ENCODE data around the gene EBNA1BP2.

EBNA1BP2 gene

DNA sequence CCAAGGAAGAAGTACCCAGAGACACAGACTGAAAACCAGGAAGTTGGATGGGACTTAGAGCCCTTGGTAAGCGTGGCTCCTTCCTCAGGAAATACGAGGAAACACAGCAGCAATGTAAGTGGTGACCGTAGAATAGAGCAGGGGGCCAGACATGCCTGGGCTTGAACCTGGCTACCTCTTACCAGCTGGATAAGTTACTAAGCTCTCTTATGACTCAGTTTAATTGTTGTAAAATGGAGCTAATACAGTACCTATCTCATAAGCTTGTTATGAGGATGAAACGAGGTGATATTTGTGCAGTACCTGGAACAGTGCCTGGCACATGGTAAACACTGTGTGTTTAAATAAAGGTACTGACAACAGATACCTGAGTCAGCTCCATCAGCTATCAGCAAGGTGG, 19.2 kb downstream of the EBNA1BP2 start:
- H3K4me3 ChIP-seq (ENCODE audit: low read depth, low read length, poor library complexity, severe bottlenecking), result no peak overlapping the region
- no peaks in the 10 kb centered on the region for H4K20me1 ChIP-seq (ENCODE audit: insufficient read depth, low read length)
- no peaks in the 10 kb centered on the region for H3K79me2 ChIP-seq (ENCODE audit: insufficient read depth, low read length)
- no peak overlapping the region for H3K4me2 ChIP-seq (ENCODE audit: low read length)
- H3K27ac ChIP-seq (ENCODE audit: low read depth, low read length, poor library complexity, severe bottlenecking), result no peak overlapping the region
- no peaks in the 10 kb centered on the region for H3K4me1 ChIP-seq (ENCODE audit: insufficient read depth, low read length, severe bottlenecking)
- H3K9me2 ChIP-seq (ENCODE audit: low read depth, low read length), result no peaks in the 10 kb centered on the region
- H3K36me3 ChIP-seq (ENCODE audit: insufficient read depth, low read length), result no peaks in the 10 kb centered on the region
- no peak overlapping the region for H3K9ac ChIP-seq (ENCODE audit: low read length)
- H3K9me3 ChIP-seq (ENCODE audit: low read length), result no peaks in the 10 kb centered on the region
- no peak overlapping the region for H2AFZ ChIP-seq (ENCODE audit: low read length)
- no peaks in the 10 kb centered on the region for H3K27me3 ChIP-seq (ENCODE audit: insufficient read depth, low read length)
- H3F3A ChIP-seq (ENCODE audit: insufficient read depth, low read length), result no peaks in the 10 kb centered on the region
- TF ChIP-seq, protein P1, sequence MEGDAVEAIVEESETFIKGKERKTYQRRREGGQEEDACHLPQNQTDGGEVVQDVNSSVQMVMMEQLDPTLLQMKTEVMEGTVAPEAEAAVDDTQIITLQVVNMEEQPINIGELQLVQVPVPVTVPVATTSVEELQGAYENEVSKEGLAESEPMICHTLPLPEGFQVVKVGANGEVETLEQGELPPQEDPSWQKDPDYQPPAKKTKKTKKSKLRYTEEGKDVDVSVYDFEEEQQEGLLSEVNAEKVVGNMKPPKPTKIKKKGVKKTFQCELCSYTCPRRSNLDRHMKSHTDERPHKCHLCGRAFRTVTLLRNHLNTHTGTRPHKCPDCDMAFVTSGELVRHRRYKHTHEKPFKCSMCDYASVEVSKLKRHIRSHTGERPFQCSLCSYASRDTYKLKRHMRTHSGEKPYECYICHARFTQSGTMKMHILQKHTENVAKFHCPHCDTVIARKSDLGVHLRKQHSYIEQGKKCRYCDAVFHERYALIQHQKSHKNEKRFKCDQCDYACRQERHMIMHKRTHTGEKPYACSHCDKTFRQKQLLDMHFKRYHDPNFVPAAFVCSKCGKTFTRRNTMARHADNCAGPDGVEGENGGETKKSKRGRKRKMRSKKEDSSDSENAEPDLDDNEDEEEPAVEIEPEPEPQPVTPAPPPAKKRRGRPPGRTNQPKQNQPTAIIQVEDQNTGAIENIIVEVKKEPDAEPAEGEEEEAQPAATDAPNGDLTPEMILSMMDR (IDR thresholded peaks at IDR 0.05; ENCODE audit: low read length), result no peak
- TF ChIP-seq EZH2 (IDR thresholded peaks at IDR 0.05; ENCODE audit: borderline replicate concordance, low read length), result no peak

DNA sequence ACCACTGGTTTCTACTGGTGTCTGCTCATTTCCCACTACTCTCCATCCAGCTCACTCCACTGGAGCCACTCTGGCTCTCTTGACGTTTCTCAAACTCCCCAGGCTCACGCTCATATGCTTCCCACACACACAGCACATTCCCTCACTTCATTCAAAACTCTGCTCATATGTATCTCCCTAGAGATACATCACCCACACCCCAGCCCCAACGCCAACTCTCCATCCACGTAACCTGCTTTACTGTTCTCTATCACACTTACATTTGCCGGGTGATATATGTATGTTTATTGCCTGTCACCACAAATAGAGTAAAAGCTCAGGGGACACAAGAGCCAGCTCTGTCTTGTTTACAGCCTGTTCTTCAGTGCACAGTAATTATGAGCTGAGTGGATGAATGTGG, 22.2 kb downstream of the EBNA1BP2 start:
- Histone ChIP-seq H3K9me3 (ENCODE audit: low read length) (no peaks in the 10 kb centered on the region), H3K4me1 (ENCODE audit: insufficient read depth, low read length, severe bottlenecking) (no peaks in the 10 kb centered on the region), H4K20me1 (ENCODE audit: insufficient read depth, low read length) (no peaks in the 10 kb centered on the region), H3K4me2 (ENCODE audit: low read length) (no peak overlapping the region), H3K27ac (ENCODE audit: low read depth, low read length, poor library complexity, severe bottlenecking) (no peak overlapping the region), H3K4me3 (ENCODE audit: low read depth, low read length, poor library complexity, severe bottlenecking) (no peak overlapping the region), H3K9ac (ENCODE audit: low read length) (no peak overlapping the region), H3F3A (ENCODE audit: insufficient read depth, low read length) (no peaks in the 10 kb centered on the region), H3K79me2 (ENCODE audit: insufficient read depth, low read length) (no peaks in the 10 kb centered on the region), H2AFZ (ENCODE audit: low read length) (no peak overlapping the region), H3K9me2 (ENCODE audit: low read depth, low read length) (no peaks in the 10 kb centered on the region), H3K27me3 (ENCODE audit: insufficient read depth, low read length) (no peaks in the 10 kb centered on the region), H3K36me3 (ENCODE audit: insufficient read depth, low read length) (no peaks in the 10 kb centered on the region)
- TF ChIP-seq, protein P1 (IDR thresholded peaks at IDR 0.05; ENCODE audit: low read length), result no peak
- TF ChIP-seq EZH2 (IDR thresholded peaks at IDR 0.05; ENCODE audit: borderline replicate concordance, low read length), result no peak

DNA sequence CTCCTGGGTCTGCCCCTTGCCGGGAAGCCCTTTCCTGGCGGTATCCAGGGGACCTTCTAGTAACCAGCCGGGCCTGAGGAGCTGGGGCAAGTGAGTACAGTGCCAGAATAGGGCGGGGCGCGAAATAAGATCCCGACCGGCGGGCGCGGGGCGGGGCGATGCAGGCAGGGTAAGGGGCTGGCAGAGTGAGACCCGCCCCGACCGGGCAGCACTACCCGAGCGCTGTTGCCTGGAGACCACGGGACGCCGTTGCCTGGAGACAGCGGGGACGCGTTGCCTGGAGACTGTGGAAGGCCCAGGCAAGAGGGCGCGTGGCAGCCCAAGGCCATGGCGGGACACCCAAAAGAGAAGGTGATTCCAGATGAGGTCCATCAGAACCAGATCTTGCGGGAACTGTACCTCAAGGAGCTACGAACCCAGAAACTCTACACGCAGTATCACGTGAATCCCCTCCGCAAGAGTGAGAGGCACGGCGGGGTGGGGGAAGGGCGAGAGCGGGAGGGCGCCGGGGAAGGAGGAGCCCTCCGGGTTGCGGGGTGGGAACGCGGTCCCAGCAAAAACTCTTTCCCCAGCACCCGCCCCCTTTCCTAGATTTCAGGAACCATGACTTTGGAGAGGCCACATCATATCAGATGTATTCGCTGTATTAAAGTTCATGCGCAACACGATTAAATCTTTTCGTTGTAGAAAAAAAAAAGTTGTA, 24.3 kb downstream of the EBNA1BP2 start:
- no peak overlapping the region for H3K4me2 ChIP-seq (ENCODE audit: low read length)

More for the DNA sequence above, 24.3 kb downstream of the EBNA1BP2 start:
- no peak overlapping the region for H3K4me3 ChIP-seq (ENCODE audit: low read depth, low read length, poor library complexity, severe bottlenecking)
- no peaks in the 10 kb centered on the region for H3K9me2 ChIP-seq (ENCODE audit: low read depth, low read length)
- no peak overlapping the region for H3K9ac ChIP-seq (ENCODE audit: low read length)
- H3F3A ChIP-seq (ENCODE audit: insufficient read depth, low read length), result no peaks in the 10 kb centered on the region
- H3K9me3 ChIP-seq (ENCODE audit: low read length), result no peaks in the 10 kb centered on the region
- no peaks in the 10 kb centered on the region for H4K20me1 ChIP-seq (ENCODE audit: insufficient read depth, low read length)
- H3K79me2 ChIP-seq (ENCODE audit: insufficient read depth, low read length), result no peaks in the 10 kb centered on the region
- no peak overlapping the region for H2AFZ ChIP-seq (ENCODE audit: low read length)
- H3K36me3 ChIP-seq (ENCODE audit: insufficient read depth, low read length), result no peaks in the 10 kb centered on the region
- no peak for TF ChIP-seq EZH2 (IDR thresholded peaks at IDR 0.05; ENCODE audit: borderline replicate concordance, low read length)
- TF ChIP-seq, protein P1 (IDR thresholded peaks at IDR 0.05; ENCODE audit: low read length), result no peak
- H3K27me3 ChIP-seq (ENCODE audit: insufficient read depth, low read length), result no peaks in the 10 kb centered on the region
- no peaks in the 10 kb centered on the region for H3K4me1 ChIP-seq (ENCODE audit: insufficient read depth, low read length, severe bottlenecking)
- H3K27ac ChIP-seq (ENCODE audit: low read depth, low read length, poor library complexity, severe bottlenecking), result no peak overlapping the region

All from OCI-LY1 (cell line).